RKO (cell line): Measurements from ENCODE around the gene LOC101059915.

Experiments used
- DNase-seq: peaks from one replicate; pipeline ENCODE4 v3.0.0-alpha.2; 2016; ENCODE audit warnings: low spot score

Gene LOC101059915

DNA sequence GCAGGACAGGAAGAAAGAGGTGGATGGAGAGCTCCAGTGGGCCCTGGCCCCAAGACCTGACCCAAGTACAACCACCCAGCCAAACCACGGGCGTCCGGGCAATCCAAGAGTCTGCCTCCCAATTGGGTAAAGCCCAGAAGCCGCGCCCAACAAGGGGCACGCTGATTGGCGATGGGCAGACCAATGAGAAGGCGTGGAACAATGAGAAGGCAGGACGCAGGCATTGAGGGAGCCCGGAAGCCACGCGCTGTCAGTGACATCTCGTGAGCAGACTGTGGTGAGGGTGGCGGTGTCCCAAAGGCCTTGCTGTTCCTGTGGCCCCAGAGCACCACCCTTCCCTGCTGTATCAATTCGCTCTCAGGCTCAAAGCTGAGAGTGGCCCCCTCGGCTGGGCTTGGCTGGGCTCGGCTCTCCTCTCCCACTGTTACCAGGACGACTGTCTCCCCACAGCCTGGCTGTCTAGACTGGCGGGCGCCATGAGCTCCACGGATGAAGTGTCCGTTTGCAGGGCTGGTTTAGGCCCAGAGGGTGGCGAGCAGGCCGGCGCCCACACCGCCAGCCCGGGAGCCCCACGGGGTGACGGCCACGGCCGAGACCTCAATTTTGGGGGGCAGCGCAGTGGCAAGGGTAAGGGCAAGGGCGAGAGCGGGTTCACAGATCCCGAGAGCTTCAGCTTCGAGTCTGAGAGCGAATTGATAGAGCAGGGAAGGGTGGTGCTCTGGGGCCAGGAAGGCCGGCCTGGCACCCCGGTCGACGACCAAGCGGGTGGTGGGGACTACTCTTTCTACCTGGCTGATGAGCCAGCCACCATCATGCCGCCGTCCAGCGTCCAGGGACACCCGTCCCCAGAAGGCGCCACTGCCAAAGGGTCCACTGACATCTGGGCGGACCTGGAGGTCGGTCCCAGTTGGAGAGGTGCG is at the start of gene LOC101059915:
Gene LOC101059915, plus strand, starts transcription at position 219 of the 920 bp plus-strand sequence.
- DNase-seq = no peak

DNA sequence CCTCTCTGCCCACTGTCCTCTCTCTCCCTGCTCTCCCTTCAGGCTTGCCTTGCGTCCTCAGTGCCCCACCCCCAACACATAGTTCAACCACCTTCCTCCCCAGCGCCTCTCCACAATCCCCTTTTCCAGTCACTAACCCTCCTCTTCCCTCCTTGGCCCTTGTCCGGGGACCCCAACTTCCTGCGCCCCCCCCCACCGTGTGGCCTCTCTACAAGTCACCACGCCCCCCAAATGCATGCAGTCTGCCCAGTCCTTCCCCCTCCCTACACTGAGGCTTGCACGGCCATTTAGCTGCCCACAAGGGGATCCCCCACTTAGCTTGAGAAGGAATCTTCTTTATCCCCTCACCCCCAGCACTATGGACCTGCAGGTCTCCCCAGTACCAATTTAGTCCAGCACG is 49.6 kb upstream of the LOC101059915 start:
- no peak for DNase-seq

DNA sequence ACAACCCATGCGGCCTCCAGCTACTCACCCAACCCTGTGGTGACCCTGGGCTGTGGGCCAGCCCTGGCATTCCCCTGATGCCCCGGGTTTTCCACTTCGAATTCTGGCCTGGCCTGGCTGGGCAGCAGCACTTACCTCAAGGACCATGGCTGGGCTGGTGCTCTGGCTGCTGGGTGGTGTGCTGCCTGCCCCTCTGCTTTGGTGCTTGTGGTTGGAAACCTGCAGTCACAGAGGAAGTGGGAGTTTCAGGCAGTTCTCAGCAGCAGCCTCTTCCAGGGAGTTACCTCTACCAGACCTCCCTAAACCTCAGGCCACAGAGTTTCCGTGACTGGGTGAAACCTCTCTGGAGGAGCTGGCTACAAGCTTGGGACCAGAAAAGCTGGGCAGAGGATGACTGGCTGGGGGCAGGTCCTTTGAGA is 49.0 kb upstream of the LOC101059915 start, which contains the start of gene CXCR3:
Gene CXCR3, minus strand, starts transcription at position 209 of the 419 bp plus-strand sequence. Its CDS starts 62 bp downstream, at position 147.
- DNase-seq = no peak

GRCh38 chrX:71618787-71619186 is 48.6 kb upstream of the LOC101059915 start:
- no peak for DNase-seq

DNA sequence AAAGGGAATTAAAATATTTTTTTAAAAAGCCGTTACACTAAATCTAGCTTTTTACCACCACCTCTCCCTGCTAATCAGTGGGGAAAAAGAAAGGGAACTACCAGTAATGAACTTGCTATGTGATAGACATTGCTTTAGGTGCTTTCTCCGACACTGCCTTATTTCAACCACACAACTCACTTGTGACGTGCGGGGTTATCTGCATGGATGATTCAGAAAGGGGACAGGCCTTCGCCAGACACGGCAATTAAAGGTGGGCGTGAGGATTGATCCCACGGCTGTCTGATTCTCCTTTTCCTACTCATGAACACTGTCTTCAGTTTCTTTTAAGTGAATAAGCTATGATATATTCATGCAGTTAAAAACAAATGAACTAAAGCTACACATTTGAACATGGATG is 48.2 kb upstream of the LOC101059915 start:
- no peak for DNase-seq

- no peak for DNase-seq
Observed at GRCh38 chrX:71619986-71620385, 47.4 kb upstream of the LOC101059915 start.

DNA sequence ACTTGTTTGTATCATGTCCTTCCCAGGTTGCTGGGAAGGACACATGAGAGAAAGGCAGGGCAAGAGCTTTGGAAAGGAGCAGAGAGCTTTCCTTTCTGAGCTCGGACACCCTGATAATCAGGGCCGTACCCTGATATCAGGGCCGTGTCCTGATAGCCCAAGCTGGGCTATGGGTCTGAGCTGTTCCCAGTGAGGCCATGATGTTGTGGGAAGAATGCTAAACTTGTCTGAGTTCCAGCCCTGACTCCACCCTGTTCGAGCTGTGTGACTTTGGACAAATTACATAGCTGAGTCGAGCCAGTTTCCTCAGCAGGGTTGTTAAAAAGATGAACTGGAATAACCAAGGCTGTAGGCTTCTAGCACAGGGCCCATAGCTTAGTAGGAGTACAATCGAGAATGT is 45.7 kb upstream of the LOC101059915 start:
- DNase-seq = no peak

DNA sequence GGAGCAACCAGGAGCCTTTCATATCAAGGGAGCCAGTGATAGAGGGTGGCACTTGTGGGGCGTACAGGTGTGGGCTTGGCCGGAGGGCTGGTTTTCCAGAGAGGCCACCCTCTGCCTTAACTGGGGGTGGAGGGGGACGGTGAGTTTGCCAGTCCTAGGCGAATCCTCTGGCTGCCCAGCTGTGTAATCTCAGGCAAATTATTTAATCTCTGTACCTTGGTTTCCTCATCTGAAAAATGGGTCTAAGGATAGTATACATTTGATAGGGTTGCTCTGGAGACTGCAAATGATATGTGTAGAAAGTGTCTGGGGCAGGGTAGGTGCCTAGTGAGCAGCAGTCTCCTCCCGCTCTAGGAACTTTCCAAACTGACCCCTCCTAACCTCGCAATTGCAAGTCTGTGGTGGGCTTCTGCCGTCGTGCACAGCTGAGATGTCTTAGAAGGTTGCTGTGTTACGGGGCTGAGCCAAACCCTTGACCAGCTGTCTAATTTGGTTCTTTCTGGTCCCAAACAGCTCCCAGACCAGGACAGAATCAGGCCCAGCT is 45.2 kb upstream of the LOC101059915 start:
- DNase-seq = no peak

- peak; percentile 60 for DNase-seq
Observed at GRCh38 chrX:71622576-71623450, 44.5 kb upstream of the LOC101059915 start.

DNA sequence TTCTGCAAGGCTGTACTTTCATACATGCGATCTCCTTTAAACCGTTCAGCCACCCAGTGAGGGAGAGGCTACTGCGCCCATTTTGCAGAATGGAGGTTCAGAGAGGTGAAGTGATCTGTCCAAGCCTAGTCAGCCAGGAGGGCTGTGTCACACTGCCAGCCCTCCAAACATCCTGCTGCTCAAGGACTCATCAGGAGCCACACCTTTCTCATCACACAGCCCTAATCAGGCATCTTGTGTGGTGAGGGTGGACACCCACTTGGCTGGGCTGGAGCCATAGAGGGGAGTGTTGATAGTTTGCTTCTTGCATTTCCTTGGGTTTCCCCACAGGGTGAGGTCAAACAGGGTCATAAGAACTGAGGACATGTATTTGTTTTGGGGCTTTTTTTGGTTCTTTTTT is 43.6 kb upstream of the LOC101059915 start:
- DNase-seq = no peak

DNA sequence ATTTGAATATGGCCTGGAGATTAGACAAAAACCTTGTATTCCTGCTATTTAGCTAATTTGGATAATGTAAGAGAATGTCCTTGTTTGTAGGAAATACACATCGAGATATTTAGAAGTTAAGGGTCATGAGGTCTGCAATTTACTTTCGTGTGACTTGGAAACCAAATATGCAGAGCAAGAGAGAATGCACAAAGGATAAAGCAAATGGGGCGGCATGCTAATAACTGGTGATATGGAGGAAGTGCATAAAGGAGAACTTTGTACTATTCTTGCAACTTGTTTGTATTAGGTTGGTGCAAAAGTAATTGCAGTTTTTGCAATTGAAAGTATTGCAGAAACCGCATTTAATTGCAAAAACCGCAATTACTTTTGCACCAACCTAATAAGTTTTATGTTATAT is 41.9 kb upstream of the LOC101059915 start:
- DNase-seq = no peak

DNA sequence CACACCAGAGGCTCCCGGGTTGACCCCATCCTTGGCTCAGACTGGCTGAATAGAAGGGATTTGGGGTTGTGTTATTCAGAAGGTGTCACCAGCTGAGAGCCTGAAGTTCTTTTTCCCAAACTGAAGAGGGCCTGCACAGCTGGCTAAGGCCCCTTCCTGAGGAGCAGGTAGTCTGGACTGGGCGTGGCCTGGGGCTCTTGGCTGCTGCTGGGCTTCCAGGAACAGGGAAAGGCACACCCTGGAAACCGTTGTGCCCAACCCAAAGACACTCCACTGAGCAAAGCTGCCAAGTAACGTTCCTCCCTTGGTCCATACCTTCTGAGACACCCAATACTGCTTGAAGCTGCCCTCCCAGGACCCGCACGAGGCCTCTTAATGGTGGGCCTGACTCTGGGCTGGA is 40.8 kb upstream of the LOC101059915 start:
- DNase-seq = no peak

GRCh38 chrX:71627588-71628404 is 39.5 kb upstream of the LOC101059915 start:
- no peak for DNase-seq

- DNase-seq = no peak
Observed at GRCh38 chrX:71629467-71629866, 37.9 kb upstream of the LOC101059915 start.

DNA sequence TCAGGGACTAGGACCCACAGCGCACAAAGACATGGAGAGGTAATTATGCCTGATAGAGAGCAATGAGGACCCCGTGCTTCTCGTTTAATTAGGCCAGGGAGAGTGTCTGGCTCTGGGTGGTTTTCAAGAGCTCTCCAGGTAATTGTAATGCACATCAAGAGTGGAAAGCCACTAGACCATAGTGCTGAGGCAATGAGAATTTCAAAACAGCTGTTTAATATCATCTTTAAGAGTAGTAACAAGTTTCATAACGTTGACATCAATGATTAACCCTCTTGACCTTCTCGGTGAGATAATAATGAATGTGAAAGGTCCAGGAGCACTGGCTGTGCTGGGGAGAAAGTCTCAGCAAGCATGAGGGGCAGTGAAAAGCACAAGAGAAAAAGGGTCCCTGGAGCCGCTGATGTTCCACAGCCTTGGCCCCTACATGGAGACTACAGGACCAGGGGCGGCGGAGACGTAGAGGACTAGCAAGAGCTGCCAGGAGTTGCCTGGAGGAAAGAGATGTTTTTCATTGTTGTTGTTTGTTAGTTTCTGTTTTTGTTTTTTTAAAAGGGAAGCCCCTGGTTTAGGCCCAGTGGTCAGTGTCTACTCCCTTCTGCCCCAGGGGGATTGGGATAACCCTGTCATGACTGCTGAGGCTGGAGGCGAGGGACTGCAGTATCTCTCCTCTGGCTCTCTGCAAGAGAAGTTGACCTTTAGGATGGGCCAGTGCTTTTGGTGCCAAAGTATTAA is 34.3 kb upstream of the LOC101059915 start:
- no peak for DNase-seq

GRCh38 chrX:71634366-71634765 is 33.0 kb upstream of the LOC101059915 start:
- no peak for DNase-seq

DNA sequence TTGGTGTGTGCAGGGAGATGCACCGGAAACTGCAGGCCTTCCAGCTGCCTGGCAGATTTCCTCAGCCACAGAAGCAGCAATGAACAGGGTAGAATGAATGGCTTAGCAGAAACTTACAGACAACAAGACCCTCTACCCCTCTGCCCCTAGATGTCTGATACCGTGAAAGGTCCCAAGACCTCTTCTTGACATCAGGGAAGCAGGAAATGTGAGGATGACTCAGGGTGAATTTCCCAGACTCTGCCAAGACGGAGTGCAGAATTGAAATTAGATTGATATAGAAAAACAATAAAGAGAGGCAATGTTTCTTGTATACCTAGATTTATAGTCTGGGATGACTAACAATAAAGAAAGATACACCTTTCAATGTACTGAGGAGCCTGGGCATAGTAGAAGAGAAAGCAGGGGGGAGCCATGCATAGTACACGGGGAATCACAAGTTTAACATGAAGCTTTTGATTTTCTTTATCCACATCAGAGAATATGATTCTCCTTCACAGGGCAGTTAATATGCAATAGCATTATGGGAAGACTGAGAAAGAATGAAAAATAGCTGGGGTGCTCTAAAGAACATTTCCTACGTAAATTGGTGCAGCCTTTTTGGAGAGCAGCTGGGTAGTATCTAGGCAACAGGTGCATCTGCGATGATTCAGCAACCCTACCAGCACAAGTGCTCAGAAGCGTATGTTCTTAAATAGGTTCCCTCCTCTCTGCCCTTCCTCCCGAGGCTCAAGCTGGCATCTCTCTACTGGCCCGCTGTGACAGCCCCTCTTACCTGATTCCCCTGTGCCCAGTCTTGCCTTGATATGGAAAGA is 30.7 kb upstream of the LOC101059915 start:
- DNase-seq = no peak

- peak; percentile 28 for DNase-seq
Observed at GRCh38 chrX:71637253-71637618, 30.1 kb upstream of the LOC101059915 start.

DNA sequence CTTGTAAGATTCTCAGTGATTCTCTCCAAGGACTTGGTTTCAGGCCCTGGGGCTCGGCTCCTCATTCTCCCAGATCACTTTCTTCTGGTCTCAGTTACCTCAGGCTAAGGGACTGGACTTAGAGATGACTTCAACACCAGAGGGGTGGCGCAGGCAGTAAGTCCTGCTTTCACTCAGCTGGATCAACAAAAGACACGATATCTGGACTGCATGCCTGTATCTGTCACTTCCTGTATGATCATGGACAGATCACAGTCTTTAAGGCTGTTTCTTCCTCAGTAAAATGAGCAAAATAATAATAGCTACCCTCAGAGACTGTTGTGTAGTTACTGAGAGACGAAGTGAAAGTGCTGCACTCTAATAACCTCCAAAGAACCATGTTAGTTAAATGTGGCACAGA is 29.5 kb upstream of the LOC101059915 start:
- peak; percentile 60 for DNase-seq

GRCh38 chrX:71638409-71638808 is 28.9 kb upstream of the LOC101059915 start:
- no peak for DNase-seq
